ENCODE measurements around the gene ZCCHC17. TPM values are rescaled to one million over a fixed set of nuclear protein-coding genes. Genes with fewer than 3 reads are reported as not detected.

The ZCCHC17 gene
- total and polyA plus RNA-seq, 2 donors (not counting 3 experiments of a cell fraction or from before 2014, with no cell fraction given) = 32.0 to 41.4 TPM

DNA sequence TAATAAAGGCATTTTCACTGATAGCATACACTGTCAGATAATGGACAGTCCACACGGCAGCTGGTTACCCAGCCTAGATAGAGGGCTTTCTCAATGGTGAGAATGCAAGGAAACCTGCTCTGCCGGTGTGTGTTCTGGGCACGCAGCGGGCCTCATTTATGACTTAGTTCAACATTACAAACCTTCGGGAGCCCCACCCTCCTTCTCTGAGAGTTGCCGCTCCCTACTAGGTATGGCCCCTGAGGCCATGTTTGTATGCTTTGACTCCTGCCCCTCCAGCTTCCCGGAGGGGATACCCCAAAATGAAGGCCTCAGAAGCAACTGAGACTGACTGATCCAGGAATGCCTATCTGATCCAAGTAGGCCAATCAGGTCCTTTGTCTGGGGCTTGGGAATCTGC lies 93.2 kb downstream of the ZCCHC17 start:
- dilution Hi-C loops (cut with MboI; ENCODE audit: extremely low pct_ligation_motif_present, low sequenced_read_pairs) (no loop called here), intact Hi-C loops (cut with micrococcal nuclease) (loop anchor here (10.0 kb wide), 3 partner anchors 205 to 395 kb away; partner anchors contain the start of gene HCRTR1)
- ChIA-PET CTCF (interaction anchor here (1.3 to 13.9 kb wide), 3 partner anchors 11 to 159 kb away, joined by 3 to 236 read pairs (median 7); partner anchors contain the start of gene SERINC2), POLR2A (no interaction called here)
- Histone ChIP-seq H3K27me3 (ENCODE audit: control insufficient read depth in 2 of 2, insufficient read depth in 2 of 2, low read length in 2 of 2) (no peaks in the 10 kb centered on the region), H3K9me3 (replicated peaks; ENCODE audit: control insufficient read depth, insufficient read depth, low read length) (no peaks in the 10 kb centered on the region), H3K9ac (replicated peaks; ENCODE audit: extremely low read depth, insufficient read depth, low read length) (no peak overlapping the region), H2AFZ (ENCODE audit: low read depth, low read length) (no peak overlapping the region), H3K4me2 (ENCODE audit: insufficient read depth, low read length) (no peak overlapping the region), H4K20me1 (replicated peaks; ENCODE audit: control insufficient read depth, extremely low read depth, insufficient read depth, low read length) (no peaks in the 10 kb centered on the region), H3K4me1 (ENCODE audit: control insufficient read depth, extremely low read depth, insufficient read depth, low read length) (peaks cover 5% of the 10 kb centered on the region), H3K27ac (ENCODE audit: insufficient read depth, low read depth, low read length) (no peak overlapping the region), H3K36me3 (ENCODE audit: control insufficient read depth in 2 of 2, extremely low read depth in 1 of 2, insufficient read depth in 2 of 2, low read length in 2 of 2) (no peaks in the 10 kb centered on the region), H3K79me2 (ENCODE audit: control insufficient read depth, insufficient read depth, low read length) (no peaks in the 10 kb centered on the region), H3K9me1 (replicated peaks; ENCODE audit: control insufficient read depth, extremely low read depth, insufficient read depth, low read length) (no peaks in the 10 kb centered on the region), H3K4me3 (replicated peaks in 1 of 3; ENCODE audit: insufficient read depth in 1 of 3, low read depth in 1 of 3, low read length in 3 of 3) (no peak overlapping the region)
- no TSS peak for BruUV-seq (replicated peaks)
- FAIRE-seq (no peak), DNase-seq (ENCODE audit: low read depth, low spot score) (no peak)
- TF ChIP-seq, protein P1, sequence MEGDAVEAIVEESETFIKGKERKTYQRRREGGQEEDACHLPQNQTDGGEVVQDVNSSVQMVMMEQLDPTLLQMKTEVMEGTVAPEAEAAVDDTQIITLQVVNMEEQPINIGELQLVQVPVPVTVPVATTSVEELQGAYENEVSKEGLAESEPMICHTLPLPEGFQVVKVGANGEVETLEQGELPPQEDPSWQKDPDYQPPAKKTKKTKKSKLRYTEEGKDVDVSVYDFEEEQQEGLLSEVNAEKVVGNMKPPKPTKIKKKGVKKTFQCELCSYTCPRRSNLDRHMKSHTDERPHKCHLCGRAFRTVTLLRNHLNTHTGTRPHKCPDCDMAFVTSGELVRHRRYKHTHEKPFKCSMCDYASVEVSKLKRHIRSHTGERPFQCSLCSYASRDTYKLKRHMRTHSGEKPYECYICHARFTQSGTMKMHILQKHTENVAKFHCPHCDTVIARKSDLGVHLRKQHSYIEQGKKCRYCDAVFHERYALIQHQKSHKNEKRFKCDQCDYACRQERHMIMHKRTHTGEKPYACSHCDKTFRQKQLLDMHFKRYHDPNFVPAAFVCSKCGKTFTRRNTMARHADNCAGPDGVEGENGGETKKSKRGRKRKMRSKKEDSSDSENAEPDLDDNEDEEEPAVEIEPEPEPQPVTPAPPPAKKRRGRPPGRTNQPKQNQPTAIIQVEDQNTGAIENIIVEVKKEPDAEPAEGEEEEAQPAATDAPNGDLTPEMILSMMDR (IDR thresholded peaks at IDR 0.05; ENCODE audit: extremely low read depth in 1 of 2, insufficient read depth in 1 of 2, low read depth in 1 of 2, low read length in 2 of 2) = no peak
- TF ChIP-seq FOS (IDR thresholded peaks at IDR 0.05; ENCODE audit: borderline replicate concordance, insufficient read depth, low read length) = no peak
- no peak for TF ChIP-seq POLR2AphosphoS5 (IDR thresholded peaks at IDR 0.05; ENCODE audit: insufficient read depth, low read depth, low read length)
- TF ChIP-seq, protein P2, sequence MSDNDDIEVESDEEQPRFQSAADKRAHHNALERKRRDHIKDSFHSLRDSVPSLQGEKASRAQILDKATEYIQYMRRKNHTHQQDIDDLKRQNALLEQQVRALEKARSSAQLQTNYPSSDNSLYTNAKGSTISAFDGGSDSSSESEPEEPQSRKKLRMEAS (IDR thresholded peaks at IDR 0.05; ENCODE audit: insufficient read depth, insufficient read length) = no peak
- no peak for TF ChIP-seq POLR2A (IDR thresholded peaks at IDR 0.05; ENCODE audit: low read depth, low read length)
- no peak for TF ChIP-seq JUN (IDR thresholded peaks at IDR 0.05; ENCODE audit: borderline replicate concordance, insufficient read depth, insufficient read length, low read depth)
- no peak for TF ChIP-seq GATA2 (IDR thresholded peaks at IDR 0.05; ENCODE audit: insufficient read depth, insufficient read length, low read depth, low read length)
- no peak for TF ChIP-seq MYC (IDR thresholded peaks at IDR 0.05; ENCODE audit: low read depth, low read length)

Data from endothelial cell of umbilical vein (primary cell).